Measurements from ENCODE around the gene MAPKAP1.

The MAPKAP1 gene

GRCh38 chr9:125479846-125480615 lies 227.0 kb downstream of the MAPKAP1 start:
- DNase-seq (ENCODE audit: low spot score) = no peak

GRCh38 chr9:125477089-125477544 lies 229.9 kb downstream of the MAPKAP1 start:
- DNase-seq (ENCODE audit: low spot score) = no peak

GRCh38 chr9:125476645-125477044 lies 230.4 kb downstream of the MAPKAP1 start:
- DNase-seq (ENCODE audit: low spot score) = no peak

- no peak for DNase-seq (ENCODE audit: low spot score)
Observed at GRCh38 chr9:125475385-125475784, 231.6 kb downstream of the MAPKAP1 start.

GRCh38 chr9:125472926-125473701 lies 233.9 kb downstream of the MAPKAP1 start:
- DNase-seq (ENCODE audit: low spot score) = peak; percentile 47

GRCh38 chr9:125472562-125472925 lies 234.5 kb downstream of the MAPKAP1 start:
- no peak for DNase-seq (ENCODE audit: low spot score)

GRCh38 chr9:125470767-125471580 lies 236.0 kb downstream of the MAPKAP1 start:
- no peak for DNase-seq (ENCODE audit: low spot score)

- no peak for DNase-seq (ENCODE audit: low spot score)
Observed at GRCh38 chr9:125470189-125470588, 236.8 kb downstream of the MAPKAP1 start.

- DNase-seq (ENCODE audit: low spot score) = no peak
Observed at GRCh38 chr9:125468646-125469045, 238.4 kb downstream of the MAPKAP1 start.

GRCh38 chr9:125467116-125467740 lies 239.8 kb downstream of the MAPKAP1 start:
- no peak for DNase-seq (ENCODE audit: low spot score)

GRCh38 chr9:125466411-125466810 lies 240.6 kb downstream of the MAPKAP1 start:
- DNase-seq (ENCODE audit: low spot score) = no peak

- no peak for DNase-seq (ENCODE audit: low spot score)
Observed at GRCh38 chr9:125464591-125465385, 242.2 kb downstream of the MAPKAP1 start.

GRCh38 chr9:125463926-125464325 lies 243.1 kb downstream of the MAPKAP1 start:
- no peak for DNase-seq (ENCODE audit: low spot score)

- DNase-seq (ENCODE audit: low spot score) = peak; percentile 36
Observed at GRCh38 chr9:125462861-125463291, 244.1 kb downstream of the MAPKAP1 start.

GRCh38 chr9:125461636-125462190 lies 245.3 kb downstream of the MAPKAP1 start:
- DNase-seq (ENCODE audit: low spot score) = no peak

- DNase-seq (ENCODE audit: low spot score) = peak; percentile 86
Observed at GRCh38 chr9:125460883-125461635, 245.9 kb downstream of the MAPKAP1 start.

- DNase-seq (ENCODE audit: low spot score) = peak; percentile 35
Observed at GRCh38 chr9:125460346-125460745, 246.7 kb downstream of the MAPKAP1 start.

GRCh38 chr9:125457357-125457756 lies 249.7 kb downstream of the MAPKAP1 start:
- no peak for DNase-seq (ENCODE audit: low spot score)

GRCh38 chr9:125455876-125456275 lies 251.1 kb downstream of the MAPKAP1 start:
- no peak for DNase-seq (ENCODE audit: low spot score)

GRCh38 chr9:125455132-125455531 lies 251.9 kb downstream of the MAPKAP1 start:
- no peak for DNase-seq (ENCODE audit: low spot score)
